Activated naive CD8-positive, alpha-beta T cell treated with anti-CD3 and anti-CD28 coated beads for 36 hours (primary cell): ENCODE measurements around the gene SIRPB1. TPM values are rescaled to one million over a fixed set of nuclear protein-coding genes. Genes with fewer than 3 reads are reported as not detected.
"Not testable (repeated sequence)": the region's sequence is repeated elsewhere in the genome, so short reads cannot be mapped to it uniquely, and the experiment has no call there.

Source experiments
- DNase-seq: peaks from one replicate; pipeline ENCODE4 v3.0.0; 2021
- H3K27ac Mint-ChIP-seq: one replicate; pipeline ENCODE4 v1.8.0; 2022; ENCODE audit warnings: mild to moderate bottlenecking, moderate library complexity, mixed read lengths
- H3K27me3 Mint-ChIP-seq: one replicate; pipeline ENCODE4 v1.8.0; 2022; ENCODE audit warnings: mild to moderate bottlenecking, mixed read lengths
- H3K36me3 Mint-ChIP-seq: one replicate; pipeline ENCODE4 v1.8.0; 2021; ENCODE audit warnings: mild to moderate bottlenecking, mixed read lengths
- H3K4me1 Mint-ChIP-seq: one replicate; pipeline ENCODE4 v1.8.0; 2021; ENCODE audit warnings: mixed read lengths
- H3K4me3 Mint-ChIP-seq: one replicate; pipeline ENCODE4 v1.8.0; 2022; ENCODE audit warnings: mild to moderate bottlenecking, moderate library complexity, mixed read lengths
- H3K9me3 Mint-ChIP-seq: one replicate; pipeline ENCODE4 v1.8.0; 2022; ENCODE audit warnings: mixed read lengths
- total RNA-seq, 2 experiments: library from RNA; stranded (reverse); gene quantifications; one replicate each; pipeline ENCODE4 v1.2.3, GENCODE V29; 2021

The SIRPB1 gene
- total RNA-seq, 2 experiments from 2014 or later = 4.3 to 4.5 TPM

DNA sequence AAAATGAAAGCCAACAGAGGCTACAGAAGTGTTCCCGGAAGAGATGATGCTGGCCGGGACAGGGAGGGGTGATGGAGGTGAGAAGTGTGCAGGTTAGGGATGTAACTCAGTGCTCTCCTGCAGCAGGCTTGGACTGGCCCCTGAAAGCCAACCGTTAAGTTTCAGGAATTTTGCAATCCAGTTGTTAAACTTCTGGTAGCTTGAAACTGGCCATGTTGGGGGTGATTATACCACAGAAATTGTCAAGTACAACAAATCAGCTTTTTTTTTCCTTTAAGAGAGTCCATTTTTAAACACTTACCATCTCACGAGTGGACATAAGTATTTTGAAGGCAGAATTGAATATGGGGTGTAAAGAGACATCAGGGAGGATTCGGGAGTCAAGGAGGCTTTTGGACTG is 8.8 kb upstream of the SIRPB1 start:
- no peak for DNase-seq
- Mint-ChIP-seq H3K36me3 (peaks cover 69% of the 10 kb centered on the region), H3K27ac (peak overlapping the region; percentile 80), H3K4me3 (no peak overlapping the region), H3K4me1 (peaks cover 87% of the 10 kb centered on the region), H3K27me3 (no peaks in the 10 kb centered on the region), H3K9me3 (no peaks in the 10 kb centered on the region)

DNA sequence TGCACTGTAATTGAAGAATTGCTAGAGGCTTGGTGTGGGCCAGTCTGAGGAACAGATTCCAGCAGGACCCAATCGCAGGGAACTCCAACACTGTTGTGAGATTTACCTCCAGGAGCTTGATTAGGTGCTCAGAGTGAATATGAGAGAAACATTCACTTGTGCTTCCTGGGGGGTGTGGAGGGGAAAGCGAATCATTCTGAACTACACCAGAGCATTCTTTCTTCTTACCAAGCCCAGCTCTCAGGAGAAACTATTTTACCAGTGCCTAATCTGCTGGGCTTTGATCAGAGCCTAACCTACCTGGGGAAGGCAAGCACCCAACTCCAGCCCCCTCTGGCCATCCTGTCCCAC is 7.4 kb upstream of the SIRPB1 start:
- DNase-seq = no peak
- Mint-ChIP-seq H3K9me3 (peaks cover 1% of the 10 kb centered on the region), H3K27me3 (no peaks in the 10 kb centered on the region), H3K36me3 (peaks cover 69% of the 10 kb centered on the region), H3K4me3 (no peak overlapping the region), H3K27ac (peak overlapping the region; percentile 90), H3K4me1 (peaks cover 88% of the 10 kb centered on the region)

DNA sequence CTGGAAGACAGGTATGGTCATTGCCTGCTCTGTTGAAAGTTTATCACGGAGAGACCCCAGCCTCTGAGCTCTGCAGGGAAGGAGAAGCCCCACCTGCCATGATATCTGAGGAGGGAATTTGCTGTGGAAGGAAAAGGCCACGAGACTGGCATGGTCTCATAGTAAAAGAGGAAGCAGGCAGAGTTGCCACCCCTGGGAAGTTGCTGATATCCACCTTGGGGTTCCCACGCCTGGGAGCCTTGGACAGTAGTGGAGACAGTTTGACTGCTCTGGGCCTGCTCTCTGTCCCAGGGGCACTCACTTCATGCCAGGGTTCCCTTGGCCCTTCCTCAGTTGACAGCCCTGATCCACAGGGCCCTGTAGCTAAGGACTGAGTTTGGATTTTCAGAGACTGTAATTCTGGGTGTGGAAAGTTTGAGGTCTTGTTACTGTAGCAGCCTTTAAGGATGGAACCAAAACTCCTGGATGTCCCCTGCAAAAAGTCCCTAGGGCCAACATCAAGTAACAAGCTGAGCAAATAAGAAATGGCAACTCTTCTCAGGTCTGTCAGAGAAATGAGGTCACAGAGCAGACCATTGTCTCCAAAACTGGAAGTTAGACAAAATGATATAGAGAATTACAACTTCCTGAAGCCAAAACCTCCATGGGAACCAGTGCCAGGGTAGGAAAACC is 6.9 kb upstream of the SIRPB1 start:
- Mint-ChIP-seq H3K4me3 (no peak overlapping the region), H3K27ac (peak overlapping the region; percentile 90), H3K4me1 (peaks cover 87% of the 10 kb centered on the region), H3K27me3 (no peaks in the 10 kb centered on the region), H3K9me3 (peaks cover 1% of the 10 kb centered on the region), H3K36me3 (peaks cover 67% of the 10 kb centered on the region)
- DNase-seq = no peak

DNA sequence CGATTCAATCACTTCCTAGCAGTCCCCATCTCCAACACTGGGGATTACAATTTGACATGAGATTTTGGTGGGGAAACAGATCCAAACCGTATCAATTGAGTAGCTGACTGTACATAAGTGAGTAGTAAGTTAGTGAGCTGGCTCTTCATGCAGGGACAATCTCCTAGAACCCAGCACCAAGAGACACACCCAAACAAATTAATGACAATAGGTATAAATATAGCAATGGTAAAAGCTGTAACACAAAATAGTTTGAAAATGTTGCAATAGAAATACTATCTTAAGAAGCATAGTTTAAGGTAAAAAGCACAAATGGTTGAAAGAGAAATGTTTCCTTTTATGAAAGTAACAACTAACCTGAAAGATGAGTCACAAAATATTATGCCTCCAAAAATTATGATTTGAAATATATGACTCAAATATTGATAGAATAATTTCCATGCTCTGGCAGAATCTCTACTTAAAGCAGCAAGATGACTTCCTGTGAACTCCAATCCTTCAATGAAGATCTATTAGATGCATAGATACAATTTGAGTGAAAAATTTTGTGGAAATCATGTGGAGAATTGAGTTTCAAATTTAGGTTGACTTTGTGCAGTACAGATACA is 5.4 kb upstream of the SIRPB1 start:
- Mint-ChIP-seq H3K4me3 (peak overlapping the region; percentile 42), H3K36me3 (peaks cover 70% of the 10 kb centered on the region), H3K4me1 (peaks cover 91% of the 10 kb centered on the region)

DNA sequence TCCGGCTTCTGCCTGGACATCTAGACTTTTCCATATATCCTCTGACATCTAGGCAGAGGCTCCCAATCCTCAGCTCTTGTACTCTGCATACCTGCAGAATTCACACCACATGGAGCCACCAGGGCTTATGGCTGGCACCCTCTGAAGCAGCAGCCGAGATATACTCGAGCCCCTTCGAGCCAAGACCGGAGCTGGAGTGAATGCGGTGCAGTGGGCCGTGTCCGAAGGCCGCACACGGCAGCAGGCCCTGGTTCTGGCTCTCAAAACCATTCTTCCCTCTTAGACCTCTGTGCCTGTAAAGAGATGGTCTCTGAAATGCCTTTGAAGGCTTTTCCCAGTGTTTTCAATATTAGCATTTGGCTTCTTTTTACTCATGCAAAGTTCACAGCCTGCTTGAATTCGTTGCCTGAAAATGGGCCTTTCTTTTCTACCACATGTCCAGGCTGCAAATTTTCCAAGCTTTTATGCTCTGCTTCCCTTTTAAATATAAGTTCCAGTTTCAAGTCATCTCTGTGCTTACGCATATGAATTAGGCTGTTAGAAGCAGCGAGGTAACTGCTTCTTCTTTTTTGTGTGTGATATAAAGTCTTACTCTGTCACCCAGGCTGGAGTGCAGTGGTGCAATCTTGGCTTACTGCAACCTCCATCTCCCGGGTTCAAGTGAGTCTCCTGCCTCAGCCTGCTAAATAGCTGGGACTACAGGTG is 3.8 kb upstream of the SIRPB1 start:
- H3K4me3 Mint-ChIP-seq = no peak overlapping the region
- peak overlapping the region; percentile 90 for H3K27ac Mint-ChIP-seq

More for the DNA sequence above, 5.4 kb upstream of the SIRPB1 start:
- Mint-ChIP-seq H3K27me3 (no peaks in the 10 kb centered on the region), H3K9me3 (peaks cover 1% of the 10 kb centered on the region), H3K27ac (peak overlapping the region; percentile 90)
- no peak for DNase-seq

DNA sequence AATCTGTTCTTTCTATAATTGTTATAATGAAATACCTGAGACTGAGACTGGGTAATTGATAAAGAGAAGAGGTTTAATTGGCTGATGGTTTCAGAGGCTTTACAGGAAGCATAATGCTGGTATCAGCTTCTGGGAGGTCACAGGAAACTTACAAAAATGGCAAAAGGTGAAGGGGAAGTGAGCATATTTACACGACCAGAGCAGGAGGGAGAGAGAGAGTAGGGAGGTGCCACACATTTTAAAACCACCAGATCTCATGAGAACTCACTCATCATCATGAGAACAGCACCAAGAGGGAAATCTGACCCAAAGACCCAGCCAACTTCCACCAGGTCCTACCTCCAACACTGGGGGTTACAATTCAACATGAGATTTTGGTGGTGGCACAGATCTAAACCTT is 2.6 kb upstream of the SIRPB1 start:
- Mint-ChIP-seq H3K4me3 (no peak overlapping the region), H3K27ac (peak overlapping the region; percentile 90), H3K4me1 (peaks cover 86% of the 10 kb centered on the region), H3K27me3 (no peaks in the 10 kb centered on the region), H3K36me3 (peaks cover 65% of the 10 kb centered on the region), H3K9me3 (peaks cover 10% of the 10 kb centered on the region)
- no peak for DNase-seq

More for the DNA sequence above, 3.8 kb upstream of the SIRPB1 start:
- Mint-ChIP-seq H3K36me3 (peaks cover 69% of the 10 kb centered on the region), H3K4me1 (peaks cover 92% of the 10 kb centered on the region), H3K27me3 (no peaks in the 10 kb centered on the region), H3K9me3 (peaks cover 6% of the 10 kb centered on the region)
- DNase-seq = no peak

DNA sequence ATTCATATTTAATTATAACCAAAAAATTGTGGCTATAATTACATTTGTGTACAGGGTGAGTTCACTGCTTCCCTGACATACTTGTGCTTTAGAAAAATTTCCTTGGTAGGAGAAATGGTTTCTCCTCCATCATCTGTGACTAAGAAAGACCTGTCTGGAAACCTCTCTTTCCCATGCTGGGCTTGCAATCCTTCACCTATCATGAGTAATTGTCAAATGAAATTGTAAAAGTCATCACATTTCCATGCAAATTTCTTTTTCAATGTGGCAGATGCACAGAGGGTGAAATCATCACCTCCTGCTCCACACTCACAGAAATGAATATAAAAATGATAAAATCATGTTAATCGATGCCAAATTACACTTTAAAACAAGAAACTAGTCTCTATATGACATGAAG is 1.5 kb upstream of the SIRPB1 start:
- Mint-ChIP-seq H3K4me3 (no peak overlapping the region), H3K27ac (peak overlapping the region; percentile 60), H3K9me3 (peaks cover 10% of the 10 kb centered on the region), H3K27me3 (no peaks in the 10 kb centered on the region), H3K36me3 (peaks cover 62% of the 10 kb centered on the region), H3K4me1 (peaks cover 79% of the 10 kb centered on the region)
- no peak for DNase-seq

DNA sequence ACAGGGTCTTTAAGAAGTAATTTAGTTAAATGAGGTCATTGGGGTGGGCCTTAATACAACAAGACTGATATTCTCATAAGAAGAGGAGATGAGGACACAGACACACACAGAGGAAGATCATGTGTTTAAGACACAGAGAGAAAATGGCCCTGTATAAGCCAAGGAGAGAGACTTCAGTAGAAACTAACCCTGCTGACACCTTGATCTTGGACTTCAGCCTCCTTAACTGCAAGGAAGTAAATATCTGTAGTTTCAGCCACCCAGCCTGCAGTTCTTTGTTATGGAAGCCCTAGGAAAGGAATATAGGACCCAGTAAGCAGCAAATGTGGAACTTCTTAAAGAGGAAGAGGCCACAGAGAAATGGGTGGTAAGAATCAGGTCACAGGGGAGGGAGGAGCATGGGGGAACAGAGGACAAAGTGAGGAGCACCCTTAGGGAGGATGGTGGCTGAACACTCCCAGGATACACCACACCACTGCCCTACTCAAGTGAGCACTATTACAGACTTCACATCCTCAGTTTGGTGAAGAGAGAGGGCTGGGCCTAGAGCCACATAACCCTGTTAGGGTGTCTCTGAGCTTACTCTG is 762 bp downstream of the SIRPB1 start:
- Mint-ChIP-seq H3K9me3 (peaks cover 13% of the 10 kb centered on the region), H3K4me3 (no peak overlapping the region), H3K4me1 (peaks cover 58% of the 10 kb centered on the region), H3K27ac (peak overlapping the region; percentile 81), H3K27me3 (no peaks in the 10 kb centered on the region), H3K36me3 (peaks cover 64% of the 10 kb centered on the region)
- DNase-seq = no peak

DNA sequence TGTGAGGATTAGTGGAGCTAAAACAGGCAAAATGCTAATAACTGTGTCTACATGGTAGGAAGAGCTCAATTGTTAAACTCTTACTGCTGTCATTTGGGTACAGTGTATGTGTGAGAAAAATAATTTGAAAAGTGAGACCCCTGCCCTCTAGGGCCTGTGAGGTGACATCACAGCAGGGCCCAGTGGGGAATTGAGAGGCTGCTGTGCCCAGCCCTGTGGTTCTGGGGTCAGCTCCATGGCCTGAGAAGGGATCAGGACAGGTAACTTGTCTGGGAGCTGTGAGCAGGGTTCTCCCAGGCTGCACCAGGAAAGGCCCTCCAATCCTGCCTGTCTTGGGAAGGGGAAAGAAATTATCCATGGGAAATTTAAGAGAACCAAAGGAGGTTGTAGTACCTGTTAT is 1.3 kb downstream of the SIRPB1 start:
- no peak overlapping the region for H3K27ac Mint-ChIP-seq
- H3K9me3 Mint-ChIP-seq = peaks cover 13% of the 10 kb centered on the region
- H3K36me3 Mint-ChIP-seq = peaks cover 67% of the 10 kb centered on the region
- H3K4me3 Mint-ChIP-seq = no peak overlapping the region
- peaks cover 52% of the 10 kb centered on the region for H3K4me1 Mint-ChIP-seq
- no peaks in the 10 kb centered on the region for H3K27me3 Mint-ChIP-seq
- no peak for DNase-seq

DNA sequence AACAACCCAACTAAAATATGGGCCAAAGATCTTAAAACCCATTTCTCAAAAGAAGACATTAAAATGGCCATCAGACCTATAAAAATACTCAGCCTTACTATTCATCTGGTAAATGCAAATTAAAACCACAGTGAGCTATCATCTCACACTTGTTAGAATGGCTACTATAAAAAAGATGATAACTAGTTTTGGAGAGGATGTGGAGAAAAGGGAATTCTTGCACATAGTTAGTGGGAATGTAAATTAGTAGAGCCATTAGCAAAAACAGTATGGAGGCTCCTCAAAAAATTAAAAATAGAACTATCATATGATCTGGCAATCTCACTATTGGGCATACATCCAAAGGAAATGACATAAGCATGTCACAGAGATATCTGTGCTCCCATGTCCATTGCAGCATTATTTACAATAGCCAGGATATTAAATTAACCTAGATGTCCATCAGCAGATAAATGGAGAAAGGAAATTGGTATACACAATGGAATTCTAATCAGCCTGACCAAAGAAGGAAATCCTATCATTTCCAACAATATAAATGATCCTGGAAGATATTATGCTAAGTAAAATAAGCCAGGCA is 2.9 kb downstream of the SIRPB1 start:
- no peak for DNase-seq
- Mint-ChIP-seq H3K36me3 (peaks cover 64% of the 10 kb centered on the region), H3K4me3 (no peak overlapping the region), H3K27ac (no peak overlapping the region), H3K9me3 (peaks cover 12% of the 10 kb centered on the region), H3K4me1 (peaks cover 38% of the 10 kb centered on the region), H3K27me3 (no peaks in the 10 kb centered on the region)

DNA sequence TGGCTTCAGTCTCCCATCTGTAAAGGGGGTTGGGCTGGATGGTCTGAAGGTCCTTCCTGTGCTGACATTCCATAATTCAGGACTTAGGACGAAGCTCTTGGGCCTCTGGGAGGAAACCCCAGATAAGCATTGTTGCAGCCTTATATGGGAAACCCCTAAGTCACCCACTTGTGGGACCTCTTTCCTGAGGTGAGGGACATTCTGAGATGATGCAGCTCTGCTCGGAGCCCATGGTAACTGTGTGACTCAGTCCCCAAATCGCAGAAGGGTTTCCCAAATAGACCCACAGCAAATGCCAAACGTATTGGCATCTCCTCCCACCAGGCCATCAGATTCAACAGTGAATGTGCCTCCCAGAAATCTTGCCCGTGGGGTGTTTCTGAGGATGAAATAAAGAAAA is 9.4 kb downstream of the SIRPB1 start:
- H3K36me3 Mint-ChIP-seq = peaks cover 18% of the 10 kb centered on the region
- H3K4me1 Mint-ChIP-seq, H3K9me3 Mint-ChIP-seq, DNase-seq, H3K27ac Mint-ChIP-seq, H3K27me3 Mint-ChIP-seq, H3K4me3 Mint-ChIP-seq: not testable (repeated sequence)

DNA sequence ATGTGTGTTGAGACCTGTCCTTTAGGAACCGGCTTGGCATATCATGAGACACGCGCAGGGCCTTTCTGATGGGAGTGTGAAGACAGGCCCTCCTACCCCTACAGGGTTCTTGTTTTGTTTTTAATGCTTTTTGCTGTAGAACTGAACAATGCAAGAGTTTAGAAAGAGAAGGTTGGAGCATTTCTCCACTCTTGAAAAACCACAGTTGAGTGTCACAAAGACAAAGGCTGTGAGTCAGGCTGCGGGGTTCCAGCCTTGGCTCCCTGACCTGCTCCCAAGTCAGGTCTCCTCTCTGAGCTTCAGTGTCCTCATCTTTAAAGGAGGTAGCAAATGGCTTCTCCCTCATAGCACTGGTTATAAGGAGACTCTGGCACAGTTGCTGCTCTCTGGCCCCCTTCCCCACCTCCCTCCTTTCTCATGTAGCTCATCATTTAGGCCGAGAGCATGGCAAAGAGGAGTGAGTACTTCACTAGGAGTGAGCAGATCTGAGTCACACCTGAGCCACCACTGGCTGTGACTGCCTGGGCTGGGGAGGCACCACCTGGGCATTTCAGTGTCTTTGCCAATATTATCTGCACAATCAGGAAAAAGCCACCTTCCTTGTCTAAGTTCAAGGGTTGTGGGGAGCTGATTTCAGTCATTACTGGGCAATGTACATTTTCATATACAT is 11.0 kb downstream of the SIRPB1 start:
- not testable (repeated sequence) for H3K27ac Mint-ChIP-seq, DNase-seq, H3K4me3 Mint-ChIP-seq, H3K4me1 Mint-ChIP-seq, H3K27me3 Mint-ChIP-seq, H3K9me3 Mint-ChIP-seq, H3K36me3 Mint-ChIP-seq

DNA sequence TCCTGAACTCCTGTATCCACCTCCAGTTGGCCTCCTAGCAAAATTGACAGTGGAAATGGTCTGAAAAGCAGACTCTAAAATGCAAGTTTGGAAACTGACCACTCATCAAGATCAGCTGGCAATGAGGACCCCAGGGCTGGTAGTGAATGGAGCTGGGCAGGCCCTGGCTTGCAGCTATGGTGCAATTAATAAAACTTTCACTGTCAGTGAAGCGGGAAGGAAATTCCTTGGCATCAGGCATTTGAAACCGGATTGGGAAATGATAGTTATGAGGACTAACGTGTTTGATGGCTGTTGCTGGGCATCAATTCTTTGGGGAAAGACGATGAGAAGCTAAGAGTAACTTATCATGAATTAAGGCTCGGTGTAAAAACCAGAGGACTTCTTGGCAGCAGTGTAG is 19.1 kb downstream of the SIRPB1 start:
- Mint-ChIP-seq H3K4me3 (no peak overlapping the region), H3K27ac (no peak overlapping the region), H3K27me3 (no peaks in the 10 kb centered on the region), H3K4me1 (peaks cover 2% of the 10 kb centered on the region), H3K9me3 (no peaks in the 10 kb centered on the region), H3K36me3 (peaks cover 5% of the 10 kb centered on the region)
- no peak for DNase-seq

DNA sequence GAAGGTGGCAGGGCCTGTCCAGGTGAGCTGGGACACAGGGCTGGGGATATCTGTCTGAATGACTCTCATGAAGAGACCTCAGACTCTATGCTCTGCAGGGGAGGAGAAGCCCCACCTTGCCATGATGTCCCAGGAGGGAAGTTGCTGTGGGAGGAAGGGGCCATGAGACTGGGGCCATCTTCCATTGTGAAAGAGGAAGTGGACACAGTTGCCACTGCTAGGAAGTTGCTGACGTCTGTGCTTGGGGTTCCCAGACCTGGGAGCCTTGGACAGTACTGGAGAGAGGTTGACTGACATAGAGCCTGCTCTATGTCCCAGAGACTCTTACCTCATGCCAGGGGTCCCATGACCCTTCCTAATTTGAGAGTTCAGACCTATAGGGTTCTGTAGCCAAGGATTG is 24.5 kb downstream of the SIRPB1 start:
- Mint-ChIP-seq H3K27ac (no peak overlapping the region), H3K4me1 (peaks cover 4% of the 10 kb centered on the region), H3K36me3 (peaks cover 4% of the 10 kb centered on the region), H3K27me3 (no peaks in the 10 kb centered on the region), H3K9me3 (no peaks in the 10 kb centered on the region), H3K4me3 (no peak overlapping the region)
- no peak for DNase-seq
